GM12875 (cell line): ENCODE measurements around the gene MET.
"Not testable (repeated sequence)": the region's sequence is repeated elsewhere in the genome, so short reads cannot be mapped to it uniquely, and the experiment has no call there.

ENCODE experiments used
- H3K4me3 ChIP-seq: one replicate; pipeline ENCODE4 v1.5.1; 2011; ENCODE audit warnings: low read depth, low read length, control low read depth
- TF ChIP-seq, protein P1 (sequence below): IDR thresholded peaks from 2 replicates; pipeline ENCODE4 v1.5.1; 2011; ENCODE audit warnings: low read depth, mild to moderate bottlenecking, control low read depth, inconsistent platforms, low read length, moderate library complexity, borderline replicate concordance; ENCODE audit not compliant: insufficient read depth

The MET gene

DNA sequence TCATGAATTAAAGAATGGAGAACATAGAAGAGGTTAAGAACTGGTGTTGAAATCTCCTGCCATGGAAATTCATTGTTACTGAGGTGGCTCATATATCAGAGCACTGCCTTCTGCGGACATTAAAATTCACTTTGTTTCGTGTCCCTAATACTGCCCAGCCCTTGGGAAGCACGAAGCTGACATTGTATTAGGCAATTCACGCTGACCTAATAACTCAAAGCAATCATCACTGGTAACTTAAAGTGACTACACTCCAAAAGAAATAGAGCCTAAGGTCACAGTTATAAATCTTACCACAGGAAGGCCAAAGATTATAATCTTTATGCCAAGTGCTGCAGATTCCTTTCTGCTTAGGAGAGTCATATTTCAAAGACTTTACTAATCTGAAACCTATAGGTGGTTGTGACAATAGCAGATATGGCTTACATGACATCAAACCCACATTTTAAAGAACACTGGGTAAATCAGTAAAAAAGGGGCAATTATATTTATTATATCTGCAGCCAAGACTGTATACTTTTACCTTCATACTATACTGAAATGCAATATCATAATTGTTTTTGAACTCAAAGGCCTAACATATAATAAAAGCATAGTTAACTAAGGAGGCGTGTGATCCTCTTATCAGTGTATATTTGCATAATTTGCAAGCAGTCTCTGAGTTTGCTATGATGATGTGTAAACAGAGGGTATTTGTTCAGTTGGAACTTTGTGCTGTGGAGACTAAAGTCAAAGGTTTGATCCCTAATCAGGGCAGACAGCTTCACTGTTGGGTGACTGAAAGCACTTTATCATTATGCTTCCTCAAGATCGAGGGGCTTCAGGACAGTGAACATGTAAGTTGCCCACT lies 138.5 kb downstream of the MET start:
- no peak overlapping the region for H3K4me3 ChIP-seq
- TF ChIP-seq, protein P1, sequence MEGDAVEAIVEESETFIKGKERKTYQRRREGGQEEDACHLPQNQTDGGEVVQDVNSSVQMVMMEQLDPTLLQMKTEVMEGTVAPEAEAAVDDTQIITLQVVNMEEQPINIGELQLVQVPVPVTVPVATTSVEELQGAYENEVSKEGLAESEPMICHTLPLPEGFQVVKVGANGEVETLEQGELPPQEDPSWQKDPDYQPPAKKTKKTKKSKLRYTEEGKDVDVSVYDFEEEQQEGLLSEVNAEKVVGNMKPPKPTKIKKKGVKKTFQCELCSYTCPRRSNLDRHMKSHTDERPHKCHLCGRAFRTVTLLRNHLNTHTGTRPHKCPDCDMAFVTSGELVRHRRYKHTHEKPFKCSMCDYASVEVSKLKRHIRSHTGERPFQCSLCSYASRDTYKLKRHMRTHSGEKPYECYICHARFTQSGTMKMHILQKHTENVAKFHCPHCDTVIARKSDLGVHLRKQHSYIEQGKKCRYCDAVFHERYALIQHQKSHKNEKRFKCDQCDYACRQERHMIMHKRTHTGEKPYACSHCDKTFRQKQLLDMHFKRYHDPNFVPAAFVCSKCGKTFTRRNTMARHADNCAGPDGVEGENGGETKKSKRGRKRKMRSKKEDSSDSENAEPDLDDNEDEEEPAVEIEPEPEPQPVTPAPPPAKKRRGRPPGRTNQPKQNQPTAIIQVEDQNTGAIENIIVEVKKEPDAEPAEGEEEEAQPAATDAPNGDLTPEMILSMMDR, result no peak

DNA sequence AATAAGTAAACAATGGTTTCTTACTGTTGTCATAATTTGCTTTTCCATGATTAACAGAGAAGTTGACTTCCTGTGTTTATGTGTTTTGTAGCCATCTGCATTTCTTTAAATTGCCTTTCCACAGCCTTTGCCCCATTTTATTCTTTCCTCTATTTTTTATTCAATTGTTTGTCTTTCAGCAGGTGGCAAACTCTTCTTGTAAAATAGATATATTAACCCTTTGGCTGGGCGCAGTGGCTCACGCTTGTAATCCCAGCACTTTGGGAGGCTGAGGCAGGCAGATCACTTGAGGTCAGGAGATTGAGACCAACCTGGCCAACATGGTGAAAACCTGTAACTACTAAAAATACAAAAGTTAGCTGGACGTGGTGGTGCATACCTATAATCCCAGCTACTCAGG lies 139.8 kb downstream of the MET start:
- H3K4me3 ChIP-seq, result no peak overlapping the region
- TF ChIP-seq, protein P1, result no peak

DNA sequence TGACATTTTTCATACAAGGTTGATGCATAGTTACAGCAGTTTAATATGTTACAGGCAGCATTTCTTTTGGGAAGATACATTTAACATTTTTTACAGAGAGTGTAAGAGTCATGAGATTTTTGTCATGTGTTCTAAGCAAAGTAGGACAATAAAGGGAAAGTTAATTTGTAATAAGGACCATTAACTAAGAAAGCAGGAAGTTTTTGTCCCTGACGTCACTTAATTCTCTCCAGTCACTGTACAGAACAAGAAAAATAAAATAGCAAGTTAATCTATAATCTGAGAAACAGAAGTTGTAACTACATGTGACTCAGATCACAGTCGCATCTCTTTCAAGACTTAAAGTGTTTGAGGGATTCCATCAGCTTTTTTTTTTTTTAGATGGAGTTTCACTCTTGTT lies 140.9 kb downstream of the MET start:
- TF ChIP-seq, protein P1, result no peak
- H3K4me3 ChIP-seq, result no peak overlapping the region

DNA sequence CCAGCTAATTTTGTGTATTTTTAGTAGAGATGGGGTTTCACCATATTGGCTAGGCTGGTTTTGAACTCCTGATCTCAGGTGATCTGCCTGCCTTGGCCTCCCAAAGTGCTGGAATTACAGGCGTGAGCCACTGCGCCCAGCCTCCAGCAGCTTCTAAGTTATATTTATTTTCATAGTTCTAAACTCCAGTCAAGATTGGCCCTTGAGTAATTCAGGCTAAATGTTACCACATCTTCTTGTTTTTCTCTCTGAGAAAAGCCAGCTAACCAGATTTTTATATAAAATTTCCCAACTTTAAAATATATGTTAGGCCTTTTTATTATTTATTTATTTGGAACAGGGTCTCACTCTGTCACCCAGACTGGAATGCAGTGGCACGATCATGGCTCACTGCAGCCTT lies 141.4 kb downstream of the MET start:
- not testable (repeated sequence) for H3K4me3 ChIP-seq

DNA sequence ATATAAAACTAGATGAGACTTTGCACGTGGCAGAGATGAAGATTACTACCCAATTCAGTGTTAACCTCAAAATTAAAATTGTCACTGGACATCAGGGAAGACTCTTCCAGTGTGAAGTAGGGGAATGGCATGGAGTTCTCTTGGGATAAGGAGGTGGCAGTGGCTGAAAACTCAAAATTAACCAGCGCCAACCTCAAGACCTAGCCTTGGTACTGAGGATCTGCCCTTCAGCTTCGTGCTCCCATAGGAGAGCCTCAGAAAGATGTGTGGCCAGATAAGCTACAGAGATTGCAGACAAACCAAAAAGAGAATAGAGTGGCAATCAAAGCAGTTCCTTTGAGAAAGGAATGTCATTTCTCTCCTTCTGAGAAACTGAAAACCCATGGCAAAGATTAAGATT lies 143.0 kb downstream of the MET start:
- H3K4me3 ChIP-seq, result no peak overlapping the region
- TF ChIP-seq, protein P1, result no peak

DNA sequence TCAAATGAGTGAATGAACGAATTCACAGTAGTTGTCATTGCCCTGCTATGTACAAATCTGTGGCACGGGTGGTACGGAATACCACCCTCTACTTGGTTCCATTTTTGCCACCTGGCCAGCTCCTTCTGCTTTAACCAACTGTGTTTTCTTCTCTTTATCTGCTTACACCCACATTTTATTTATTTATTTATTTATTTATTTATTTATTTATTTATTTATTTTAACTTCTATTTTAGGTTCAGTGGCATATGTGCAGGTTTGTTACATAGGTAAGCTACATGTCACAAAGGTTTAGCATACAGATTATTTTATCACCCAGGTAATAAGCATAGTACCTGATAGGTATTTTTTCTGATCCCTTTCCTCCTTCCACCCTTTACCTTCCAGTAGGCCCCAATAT lies 148.2 kb downstream of the MET start:
- no peak overlapping the region for H3K4me3 ChIP-seq
- TF ChIP-seq, protein P1, result no peak

DNA sequence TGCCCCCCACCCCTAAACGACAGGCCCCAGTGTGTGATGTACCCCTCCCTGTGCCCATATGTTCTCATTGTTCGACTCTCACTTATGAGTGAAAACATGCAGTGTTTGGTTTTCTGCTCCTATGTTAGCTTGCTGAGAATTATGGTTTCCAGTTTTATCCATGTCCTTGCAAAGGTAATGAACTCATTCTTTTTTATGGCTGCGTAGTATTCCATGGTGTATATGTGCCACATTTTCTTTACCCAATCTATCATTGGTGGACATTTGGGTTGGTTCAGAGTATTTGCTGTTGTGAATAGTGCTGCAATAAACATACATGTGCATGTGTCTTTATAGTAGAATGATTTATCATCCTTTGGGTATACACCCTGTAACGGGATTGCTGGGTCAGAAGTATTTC lies 149.7 kb downstream of the MET start:
- not testable (repeated sequence) for H3K4me3 ChIP-seq

DNA sequence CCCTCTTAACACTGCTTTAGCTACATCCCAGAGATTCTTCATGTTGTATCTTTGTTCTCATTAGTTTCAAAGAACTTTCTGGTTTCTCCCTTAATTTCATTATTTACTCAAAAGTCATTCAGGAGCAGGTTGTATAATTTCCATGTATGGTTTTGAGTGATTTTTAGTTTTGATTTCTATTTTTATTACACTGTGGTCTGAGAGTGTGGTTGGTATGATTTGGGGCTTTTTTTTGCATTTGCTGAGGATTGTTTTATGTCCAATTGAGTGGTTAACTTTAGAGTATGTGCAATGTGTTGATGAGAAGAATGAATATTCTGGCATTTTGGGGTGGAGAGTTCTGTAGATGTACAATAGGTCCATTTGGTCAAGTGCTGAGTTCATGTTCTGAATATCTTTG lies 152.5 kb downstream of the MET start:
- H3K4me3 ChIP-seq, result no peak overlapping the region
- TF ChIP-seq, protein P1, result no peak
